Body of pancreas (tissue), 4 donors: Measurements from ENCODE around the gene CLNK. TPM values are rescaled to one million over a fixed set of nuclear protein-coding genes. Genes with fewer than 3 reads are reported as not detected.

Source experiments
- ATAC-seq: fragments of 150-250 bp; one replicate; pipeline ENCODE4 v1.9.1; 2016
- DNase-seq, 4 donors: peaks; one replicate each; pipeline ENCODE4 v3.0.0-alpha.2; 2019
- H3K27ac ChIP-seq, 4 donors: fragments of 200-600 bp; sonication (generic); 1 replicate in 3 of 4; 2 replicates in 1 of 4; pipeline versions ENCODE4 v1.5.1 to v1.6.1; 2016 to 2019; ENCODE audit warnings: mild to moderate bottlenecking in 1 of 4, mixed read lengths in 1 of 4, moderate library complexity in 1 of 4
- H3K27me3 ChIP-seq, 2 donors: fragments of 200-600 bp; sonication (generic); one replicate each; pipeline ENCODE4 v1.6.0; 2016; ENCODE audit warnings: mild to moderate bottlenecking in 1 of 2
- H3K36me3 ChIP-seq, 2 donors: fragments of 200-600 bp; sonication (generic); replicated peaks in 1 of 2; 2 replicates each; pipeline ENCODE4 v1.5.1; 2016; ENCODE audit warnings: low read depth in 2 of 2; ENCODE audit not compliant: insufficient read depth in 1 of 2
- H3K4me1 ChIP-seq: fragments of 200-600 bp; sonication (generic); one replicate; pipeline ENCODE4 v1.6.0; 2016
- H3K4me3 ChIP-seq, 2 donors: fragments of 200-600 bp; sonication (generic); 1 replicate in 1 of 2; 2 replicates in 1 of 2; pipeline ENCODE4 v1.5.1; 2016 to 2019
- H3K9me3 ChIP-seq, 3 donors: fragments of 200-600 bp; sonication (generic); 1 replicate in 2 of 3; 2 replicates in 1 of 3; pipeline ENCODE4 v1.5.1; 2016
- POLR2A ChIP-seq, 3 donors: fragments of 450-650 bp; IDR thresholded peaks; one replicate each; pipeline ENCODE4 v1.6.1; 2016; ENCODE audit warnings: antibody characterized with exemption in 3 of 3, mild to moderate bottlenecking in 2 of 3
- WGBS, 2 donors: methylation state at CpG; one replicate each; pipeline ENCODE4 v1.1.5; 2017; 5-methylcytosine and 5-hydroxymethylcytosine counted together
- intact Hi-C: fragments of 100-400 bp; cut with DNase I; formaldehyde crosslinking; loops from one replicate; pipeline ENCODE4 v1.15.1; 2023
- total RNA-seq, 2 donors: library from RNA; depleted of rRNA; stranded (reverse); fragments of >200 nt; gene quantifications; one replicate each; pipeline ENCODE4 v1.1.0, GENCODE V29; 2016
- TF ChIP-seq, protein P1 (sequence below), 7 experiments: fragments of 450-650 bp in 4 of 7; fragments of 200-600 bp in 3 of 7; sonication (generic) in 3 of 7; IDR thresholded peaks; one replicate each; pipeline ENCODE4 v1.5.1; 2016 to 2019; ENCODE audit warnings: antibody characterized with exemption in 7 of 7

Gene CLNK
- total RNA-seq, 2 donors from 2014 or later, result 1.0 TPM; not detected in 1

- TF ChIP-seq POLR2A (IDR thresholded peaks at IDR 0.05), result no peak
- TF ChIP-seq, protein P1, sequence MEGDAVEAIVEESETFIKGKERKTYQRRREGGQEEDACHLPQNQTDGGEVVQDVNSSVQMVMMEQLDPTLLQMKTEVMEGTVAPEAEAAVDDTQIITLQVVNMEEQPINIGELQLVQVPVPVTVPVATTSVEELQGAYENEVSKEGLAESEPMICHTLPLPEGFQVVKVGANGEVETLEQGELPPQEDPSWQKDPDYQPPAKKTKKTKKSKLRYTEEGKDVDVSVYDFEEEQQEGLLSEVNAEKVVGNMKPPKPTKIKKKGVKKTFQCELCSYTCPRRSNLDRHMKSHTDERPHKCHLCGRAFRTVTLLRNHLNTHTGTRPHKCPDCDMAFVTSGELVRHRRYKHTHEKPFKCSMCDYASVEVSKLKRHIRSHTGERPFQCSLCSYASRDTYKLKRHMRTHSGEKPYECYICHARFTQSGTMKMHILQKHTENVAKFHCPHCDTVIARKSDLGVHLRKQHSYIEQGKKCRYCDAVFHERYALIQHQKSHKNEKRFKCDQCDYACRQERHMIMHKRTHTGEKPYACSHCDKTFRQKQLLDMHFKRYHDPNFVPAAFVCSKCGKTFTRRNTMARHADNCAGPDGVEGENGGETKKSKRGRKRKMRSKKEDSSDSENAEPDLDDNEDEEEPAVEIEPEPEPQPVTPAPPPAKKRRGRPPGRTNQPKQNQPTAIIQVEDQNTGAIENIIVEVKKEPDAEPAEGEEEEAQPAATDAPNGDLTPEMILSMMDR (IDR thresholded peaks at IDR 0.05), result no peak
- intact Hi-C loops, result no loop called here
- no peaks in the 10 kb centered on the region for H3K27me3 ChIP-seq
- H3K4me1 ChIP-seq, result no peaks in the 10 kb centered on the region
- no peak for ATAC-seq
- no peaks in the 10 kb centered on the region for H3K9me3 ChIP-seq
- WGBS, 2 donors, result 33 to 53% methylated on average over 1 of the region's 1 CpG
- no peaks in the 10 kb centered on the region for H3K36me3 ChIP-seq
- no peak for DNase-seq
- no peak overlapping the region for H3K4me3 ChIP-seq
- no peak overlapping the region for H3K27ac ChIP-seq
These were observed 13.2 kb downstream of the CLNK start for GRCh38 chr4:10671366-10671765.

GRCh38 chr4:10670321-10670720 is 14.2 kb downstream of the CLNK start:
- no peak for TF ChIP-seq POLR2A (IDR thresholded peaks at IDR 0.05)
- TF ChIP-seq, protein P1 (IDR thresholded peaks at IDR 0.05), result no peak
- DNase-seq, result no peak

DNA sequence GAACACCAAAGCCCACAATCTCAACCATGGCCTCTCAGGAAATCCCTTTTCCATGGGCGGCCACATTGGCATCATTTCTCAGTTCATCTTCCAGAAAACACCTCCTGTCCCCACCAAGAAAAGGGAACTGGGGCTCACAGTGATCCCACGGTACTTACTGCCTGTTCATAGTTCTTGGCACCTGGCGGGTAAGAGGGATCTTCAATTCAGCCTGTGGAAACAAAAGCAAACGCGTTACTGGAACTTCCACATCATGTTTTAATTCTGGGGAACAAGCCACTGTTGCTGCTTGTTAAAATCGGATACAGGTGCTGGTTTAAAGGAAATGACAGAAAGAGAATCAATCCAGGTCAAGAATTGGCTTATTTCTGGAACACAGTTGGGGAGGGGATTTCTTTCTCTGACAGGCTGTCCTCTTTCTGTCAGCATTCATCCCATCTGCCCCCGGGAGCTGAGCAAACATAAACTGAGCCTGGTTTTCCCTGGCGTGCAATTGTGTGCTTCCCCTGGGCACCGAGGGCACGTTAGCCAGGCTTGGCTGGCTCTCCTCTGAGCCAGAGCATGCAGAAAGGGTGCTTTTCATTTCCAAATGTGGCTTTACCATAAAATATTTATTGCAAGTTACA is 16.8 kb downstream of the CLNK start:
- Histone ChIP-seq H3K27me3 (no peaks in the 10 kb centered on the region), H3K9me3 (no peaks in the 10 kb centered on the region), H3K27ac (no peak overlapping the region), H3K4me1 (no peaks in the 10 kb centered on the region), H3K4me3 (no peak overlapping the region), H3K36me3 (no peaks in the 10 kb centered on the region)
- ATAC-seq (no peak), DNase-seq (no peak)
- 33 to 39% methylated on average over 10 of the region's 10 CpGs for WGBS, 2 donors
- intact Hi-C loops, result no loop called here
- TF ChIP-seq, protein P1 (IDR thresholded peaks at IDR 0.05), result no peak
- no peak for TF ChIP-seq POLR2A (IDR thresholded peaks at IDR 0.05)

More at GRCh38 chr4:10670321-10670720, 14.2 kb downstream of the CLNK start:
- Histone ChIP-seq H3K9me3 (no peaks in the 10 kb centered on the region), H3K27ac (no peak overlapping the region), H3K36me3 (no peaks in the 10 kb centered on the region), H3K4me3 (no peak overlapping the region), H3K27me3 (no peaks in the 10 kb centered on the region), H3K4me1 (no peaks in the 10 kb centered on the region)
- 63 to 75% methylated on average over 3 of the region's 3 CpGs for WGBS, 2 donors
- intact Hi-C loops, result no loop called here
- ATAC-seq, result no peak

GRCh38 chr4:10666616-10667015 is 18.0 kb downstream of the CLNK start:
- H3K4me1 ChIP-seq, result no peaks in the 10 kb centered on the region
- no peaks in the 10 kb centered on the region for H3K27me3 ChIP-seq
- H3K36me3 ChIP-seq, result no peaks in the 10 kb centered on the region
- intact Hi-C loops, result no loop called here
- WGBS, 2 donors, result 57% methylated on average over 5 to 6 of the region's 6 CpGs
- TF ChIP-seq, protein P1 (IDR thresholded peaks at IDR 0.05), result no peak
- no peak for TF ChIP-seq POLR2A (IDR thresholded peaks at IDR 0.05)
- no peaks in the 10 kb centered on the region for H3K9me3 ChIP-seq
- H3K4me3 ChIP-seq, result no peak overlapping the region
- no peak for DNase-seq
- ATAC-seq, result no peak
- no peak overlapping the region for H3K27ac ChIP-seq

DNA sequence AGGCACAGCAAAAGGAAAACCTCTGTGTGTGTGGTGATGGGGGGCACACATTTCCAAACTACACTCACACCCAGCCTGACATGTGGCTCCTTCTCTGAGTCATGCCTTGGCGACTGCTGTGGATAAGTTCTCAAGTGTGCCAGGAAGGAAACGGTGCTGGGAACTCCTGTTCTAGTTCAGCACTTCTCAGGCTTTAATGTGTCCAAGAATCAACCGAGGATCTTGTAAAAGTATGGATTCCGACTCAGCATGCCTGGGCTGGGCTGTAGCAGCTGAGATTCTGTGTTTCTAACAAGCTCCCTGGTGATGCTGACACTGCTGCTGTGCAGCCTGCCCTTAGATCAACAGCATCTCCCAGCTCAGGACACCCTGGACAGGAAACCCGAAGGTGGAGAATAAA is 20.2 kb downstream of the CLNK start:
- DNase-seq (no peak), ATAC-seq (peak; percentile 18)
- H3K27ac ChIP-seq, result no peak overlapping the region
- intact Hi-C loops, result no loop called here
- WGBS, 2 donors, result 43 to 55% methylated on average over 3 to 5 of the region's 5 CpGs
- H3K4me3 ChIP-seq, result no peak overlapping the region
- H3K27me3 ChIP-seq, result no peaks in the 10 kb centered on the region
- no peak for TF ChIP-seq POLR2A (IDR thresholded peaks at IDR 0.05)
- TF ChIP-seq, protein P1 (IDR thresholded peaks at IDR 0.05), result no peak
- H3K9me3 ChIP-seq, result no peaks in the 10 kb centered on the region
- H3K36me3 ChIP-seq, result no peaks in the 10 kb centered on the region
- no peaks in the 10 kb centered on the region for H3K4me1 ChIP-seq
